WERI-Rb-1 (cell line): ENCODE results near the gene UBL3.

Experiments
- DNase-seq: peaks from one replicate; pipeline ENCODE4 v3.0.0-alpha.2; 2020
- H3K27ac ChIP-seq: fragments of 250-450 bp; sonication (Bioruptor Pico); 2 replicates; pipeline ENCODE4 v1.5.1; 2020; ENCODE audit warnings: mild to moderate bottlenecking, moderate library complexity
- H3K27me3 ChIP-seq: fragments of 250-450 bp; sonication (Bioruptor Pico); 2 replicates; pipeline ENCODE4 v1.5.1; 2021; ENCODE audit warnings: mild to moderate bottlenecking, low read depth, moderate library complexity; ENCODE audit not compliant: insufficient read depth, severe bottlenecking
- H3K36me3 ChIP-seq: fragments of 250-450 bp; sonication (Bioruptor Pico); 2 replicates; pipeline ENCODE4 v1.5.1; 2020; ENCODE audit warnings: mild to moderate bottlenecking, moderate library complexity
- H3K4me3 ChIP-seq: 2 replicates; pipeline ENCODE4 v1.5.1; 2011; ENCODE audit warnings: low read depth, mild to moderate bottlenecking, control low read depth, low read length
- H3K9me3 ChIP-seq: fragments of 250-450 bp; sonication (Bioruptor Pico); 2 replicates; pipeline ENCODE4 v1.5.1; 2021; ENCODE audit warnings: mild to moderate bottlenecking, moderate library complexity; ENCODE audit not compliant: severe bottlenecking
- CTCF ChIP-seq: IDR thresholded peaks from 2 replicates; pipeline ENCODE4 v1.5.1; 2011; ENCODE audit warnings: low read depth, mild to moderate bottlenecking, control low read depth, inconsistent platforms, low read length

The UBL3 gene

GRCh38 chr13:29785978-29786377, 64.4 kb downstream of the UBL3 start:
- DNase-seq, result no peak
- H3K27ac ChIP-seq, result no peak overlapping the region
- no peaks in the 10 kb centered on the region for H3K9me3 ChIP-seq
- no peak for TF ChIP-seq CTCF
- no peaks in the 10 kb centered on the region for H3K36me3 ChIP-seq
- H3K4me3 ChIP-seq, result no peak overlapping the region
- H3K27me3 ChIP-seq, result no peaks in the 10 kb centered on the region

- no peak overlapping the region for H3K27ac ChIP-seq
- no peaks in the 10 kb centered on the region for H3K36me3 ChIP-seq
- no peak overlapping the region for H3K4me3 ChIP-seq
- DNase-seq, result no peak
- no peak for TF ChIP-seq CTCF
- H3K27me3 ChIP-seq, result no peaks in the 10 kb centered on the region
- no peaks in the 10 kb centered on the region for H3K9me3 ChIP-seq
Observed at GRCh38 chr13:29782798-29783197, 67.6 kb downstream of the UBL3 start.

GRCh38 chr13:29774830-29775229, 75.6 kb downstream of the UBL3 start:
- Histone ChIP-seq H3K9me3 (no peaks in the 10 kb centered on the region), H3K27me3 (no peaks in the 10 kb centered on the region), H3K27ac (no peak overlapping the region), H3K36me3 (no peaks in the 10 kb centered on the region), H3K4me3 (no peak overlapping the region)
- TF ChIP-seq CTCF, result no peak
- no peak for DNase-seq

- TF ChIP-seq CTCF, result no peak
- no peak for DNase-seq
- Histone ChIP-seq H3K9me3 (no peaks in the 10 kb centered on the region), H3K4me3 (no peak overlapping the region), H3K27ac (no peak overlapping the region), H3K27me3 (no peaks in the 10 kb centered on the region), H3K36me3 (no peaks in the 10 kb centered on the region)
Observed at GRCh38 chr13:29771247-29771646, 79.2 kb downstream of the UBL3 start.

- Histone ChIP-seq H3K36me3 (no peaks in the 10 kb centered on the region), H3K27me3 (no peaks in the 10 kb centered on the region), H3K4me3 (no peak overlapping the region), H3K27ac (no peak overlapping the region), H3K9me3 (no peaks in the 10 kb centered on the region)
- DNase-seq, result no peak
- TF ChIP-seq CTCF, result no peak
Observed at GRCh38 chr13:29767006-29767405, 83.4 kb downstream of the UBL3 start.

- Histone ChIP-seq H3K4me3 (no peak overlapping the region), H3K27ac (no peak overlapping the region), H3K9me3 (no peaks in the 10 kb centered on the region), H3K27me3 (no peaks in the 10 kb centered on the region), H3K36me3 (no peaks in the 10 kb centered on the region)
- no peak for TF ChIP-seq CTCF
- DNase-seq, result no peak
Observed at GRCh38 chr13:29763436-29764180, 86.8 kb downstream of the UBL3 start.
